ENCODE data around the gene GPR31.

Gene GPR31

DNA sequence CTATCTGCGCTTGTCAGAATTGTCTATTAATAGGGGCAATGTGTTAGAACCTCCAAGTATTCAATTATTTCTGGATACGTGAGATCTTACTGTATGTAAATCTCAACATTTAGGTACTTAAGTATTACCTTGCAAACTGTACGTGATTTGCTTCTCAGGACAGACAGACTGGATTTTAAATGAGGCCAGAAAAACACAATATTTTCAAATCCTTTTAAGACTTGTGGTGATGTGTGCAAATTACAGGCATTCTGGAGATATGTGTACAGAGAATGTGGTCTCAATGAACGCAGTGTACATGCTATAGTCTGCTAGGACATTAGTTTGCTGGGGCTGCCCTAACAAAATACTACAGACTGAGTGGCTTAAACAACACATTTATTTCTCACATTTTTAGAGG, 18.0 kb downstream of the GPR31 start:
- no peak for DNase-seq (ENCODE audit: low read depth)

GRCh38 chr6:167137881-167138280, 19.9 kb downstream of the GPR31 start:
- no peak for DNase-seq (ENCODE audit: low read depth)

DNA sequence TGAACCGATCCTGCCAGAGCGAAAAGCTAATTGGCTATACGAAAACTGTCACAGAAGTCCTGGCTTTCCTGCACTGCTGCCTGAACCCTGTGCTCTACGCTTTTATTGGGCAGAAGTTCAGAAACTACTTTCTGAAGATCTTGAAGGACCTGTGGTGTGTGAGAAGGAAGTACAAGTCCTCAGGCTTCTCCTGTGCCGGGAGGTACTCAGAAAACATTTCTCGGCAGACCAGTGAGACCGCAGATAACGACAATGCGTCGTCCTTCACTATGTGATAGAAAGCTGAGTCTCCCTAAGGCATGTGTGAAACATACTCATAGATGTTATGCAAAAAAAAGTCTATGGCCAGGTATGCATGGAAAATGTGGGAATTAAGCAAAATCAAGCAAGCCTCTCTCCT, 20.7 kb downstream of the GPR31 start:
- no peak for DNase-seq (ENCODE audit: low read depth)

- DNase-seq (ENCODE audit: low read depth) = no peak
These were observed 21.4 kb downstream of the GPR31 start for GRCh38 chr6:167136376-167136775.

GRCh38 chr6:167134448-167135328, 23.1 kb downstream of the GPR31 start:
- no peak for DNase-seq (ENCODE audit: low read depth)

DNA sequence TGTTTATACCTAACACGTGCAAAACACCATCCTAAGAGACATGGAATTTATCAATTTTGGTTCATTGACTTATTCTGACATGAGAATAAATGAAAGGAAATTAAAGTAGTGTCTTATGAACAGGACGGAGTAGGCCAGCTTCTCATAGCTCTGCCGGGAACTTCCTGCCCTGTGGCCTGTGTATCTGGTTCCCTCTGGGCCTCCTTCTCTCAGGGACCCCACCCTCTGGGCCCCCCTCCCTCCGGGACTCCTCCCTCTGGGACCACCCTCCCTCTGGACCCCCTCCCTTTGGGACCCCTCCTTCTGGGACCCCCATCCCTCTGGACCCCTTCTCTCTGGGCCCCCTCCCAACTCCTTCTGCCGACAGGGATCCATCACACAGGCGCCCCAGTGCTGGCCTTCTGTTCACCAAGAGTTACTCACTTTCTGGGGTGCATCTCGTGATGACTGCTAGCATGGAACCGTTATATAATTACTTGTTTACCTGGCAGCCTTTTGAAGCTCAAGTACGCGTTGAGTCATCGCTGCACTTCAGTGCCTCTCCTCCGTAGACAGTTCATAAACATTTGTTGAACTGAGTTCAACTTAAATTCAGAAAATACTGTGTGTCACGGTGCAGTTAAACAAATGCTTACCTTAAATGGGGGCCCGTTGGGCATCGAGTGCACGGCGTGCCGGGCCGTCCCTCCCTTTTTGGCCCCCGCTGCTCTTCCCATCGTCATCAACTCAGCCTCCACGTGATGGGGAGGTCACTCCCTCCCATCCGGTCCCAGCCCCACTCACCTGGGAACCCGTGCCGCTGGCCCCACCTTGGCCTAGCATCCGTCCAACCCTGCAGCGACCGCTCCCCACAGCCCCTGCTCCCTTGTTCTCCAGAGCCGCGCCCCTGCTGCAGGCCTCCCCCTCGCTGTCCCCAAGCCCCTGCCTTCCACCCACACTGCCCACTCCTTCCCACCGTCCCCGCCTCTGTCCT, 26.8 kb downstream of the GPR31 start:
- no peak for DNase-seq (ENCODE audit: low read depth)

GRCh38 chr6:167130008-167130677, 27.6 kb downstream of the GPR31 start:
- no peak for DNase-seq (ENCODE audit: low read depth)

DNA sequence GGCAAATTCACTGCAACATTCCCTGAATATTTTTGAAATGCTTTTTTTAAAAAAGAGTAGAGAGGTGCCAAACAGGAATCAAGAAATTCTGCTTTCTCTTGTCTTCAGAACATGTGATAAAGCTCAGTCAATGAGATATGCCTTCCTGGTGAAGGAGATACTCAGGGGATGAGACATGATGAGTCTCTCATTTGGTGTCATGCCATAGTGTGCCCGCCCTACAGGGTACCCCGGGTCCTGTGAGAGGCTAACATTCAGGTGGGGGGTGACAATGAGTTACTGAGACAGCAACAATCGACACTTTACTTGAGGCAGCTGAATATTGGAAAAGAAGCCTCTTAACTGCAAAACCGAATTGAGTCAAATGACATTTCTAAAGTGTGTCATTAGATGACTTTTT, 28.2 kb downstream of the GPR31 start:
- DNase-seq (ENCODE audit: low read depth) = no peak

GRCh38 chr6:167129159-167129558, 28.6 kb downstream of the GPR31 start:
- no peak for DNase-seq (ENCODE audit: low read depth)

GRCh38 chr6:167127785-167128531, 29.8 kb downstream of the GPR31 start:
- DNase-seq (ENCODE audit: low read depth) = no peak

DNA sequence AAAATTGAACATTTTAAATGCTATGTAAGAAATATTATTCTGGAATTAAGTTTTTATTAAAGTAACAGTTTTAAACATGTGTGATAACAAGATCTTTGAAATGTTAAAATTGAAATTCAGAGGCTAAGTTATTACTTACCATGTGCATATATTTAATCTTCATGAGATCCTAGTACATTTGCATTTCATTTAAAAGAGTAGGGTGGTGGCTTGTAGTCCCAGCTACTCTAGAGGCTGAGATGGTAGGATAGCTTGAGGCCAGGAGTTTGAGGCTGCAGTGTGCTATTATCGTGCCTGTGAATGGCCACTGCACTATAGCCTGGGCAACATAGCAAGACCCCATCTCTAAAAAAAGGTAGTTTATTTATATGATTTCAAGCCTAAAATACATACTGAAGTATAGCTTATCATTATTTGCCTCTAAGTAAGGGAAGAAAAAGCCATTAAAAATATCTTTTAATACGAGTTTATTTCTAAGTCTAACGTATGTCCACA, 31.9 kb downstream of the GPR31 start:
- no peak for DNase-seq (ENCODE audit: low read depth)

- DNase-seq (ENCODE audit: low read depth) = no peak
These were observed 32.4 kb downstream of the GPR31 start for GRCh38 chr6:167125410-167125809.

DNA sequence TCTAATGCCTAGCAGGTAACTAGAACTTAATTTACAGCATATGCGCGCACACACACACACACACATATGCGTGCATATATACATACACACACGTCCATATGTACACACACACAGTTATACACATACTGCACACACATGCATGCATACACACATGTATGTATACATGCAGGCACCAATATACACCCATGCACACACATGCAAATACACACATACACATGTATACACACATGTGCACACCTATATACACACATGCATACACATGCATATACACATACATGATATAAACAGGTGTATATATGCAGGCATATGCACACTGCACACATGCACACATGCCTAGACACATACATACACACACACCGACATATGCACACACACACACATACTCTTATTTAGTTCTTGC, 33.0 kb downstream of the GPR31 start:
- no peak for DNase-seq (ENCODE audit: low read depth)

- DNase-seq (ENCODE audit: low read depth) = no peak
These were observed 34.7 kb downstream of the GPR31 start, which contains the start of gene CCR6 for GRCh38 chr6:167122827-167123657. CCR6 (plus strand) TSS chr6:167123096; CDS start chr6:167136135, 13,039 bp downstream.

DNA sequence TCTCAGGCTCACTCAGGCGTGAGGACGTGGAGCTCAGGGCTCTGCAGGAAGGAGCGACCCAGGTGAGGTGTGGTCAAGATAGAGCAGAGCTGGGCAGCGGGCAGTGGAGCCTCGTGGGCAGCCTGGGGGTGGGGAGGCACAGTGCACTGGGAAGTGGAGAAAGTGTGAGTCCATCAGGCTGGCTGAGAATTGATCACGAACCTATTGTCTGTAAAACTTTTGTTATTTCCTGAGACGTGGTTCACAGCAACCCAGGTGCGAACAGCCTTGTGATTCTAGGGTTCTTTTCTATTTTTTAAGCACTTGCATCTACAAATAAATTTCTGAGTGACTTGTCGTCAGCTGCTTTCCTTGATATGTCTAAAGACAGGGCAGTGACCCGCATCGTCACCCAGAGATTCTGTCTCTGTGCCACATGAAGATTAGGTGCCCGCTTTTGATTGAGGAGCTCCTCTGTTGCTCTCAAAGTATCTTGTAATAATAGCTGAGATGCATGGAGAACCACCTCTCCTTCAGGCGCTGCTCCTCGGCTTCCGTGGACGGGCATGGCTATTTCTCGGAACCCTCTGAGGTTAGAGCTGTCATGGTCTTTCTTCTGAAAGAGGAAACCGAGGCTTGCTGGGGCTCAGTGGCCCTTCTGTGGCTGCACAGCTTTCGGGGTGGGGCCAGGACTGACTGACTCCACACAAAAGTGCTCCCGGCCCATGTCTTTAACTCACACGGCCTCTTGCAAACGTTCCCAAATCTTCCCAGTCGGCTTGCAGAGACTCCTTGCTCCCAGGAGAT, 35.5 kb downstream of the GPR31 start:
- no peak for DNase-seq (ENCODE audit: low read depth)

DNA sequence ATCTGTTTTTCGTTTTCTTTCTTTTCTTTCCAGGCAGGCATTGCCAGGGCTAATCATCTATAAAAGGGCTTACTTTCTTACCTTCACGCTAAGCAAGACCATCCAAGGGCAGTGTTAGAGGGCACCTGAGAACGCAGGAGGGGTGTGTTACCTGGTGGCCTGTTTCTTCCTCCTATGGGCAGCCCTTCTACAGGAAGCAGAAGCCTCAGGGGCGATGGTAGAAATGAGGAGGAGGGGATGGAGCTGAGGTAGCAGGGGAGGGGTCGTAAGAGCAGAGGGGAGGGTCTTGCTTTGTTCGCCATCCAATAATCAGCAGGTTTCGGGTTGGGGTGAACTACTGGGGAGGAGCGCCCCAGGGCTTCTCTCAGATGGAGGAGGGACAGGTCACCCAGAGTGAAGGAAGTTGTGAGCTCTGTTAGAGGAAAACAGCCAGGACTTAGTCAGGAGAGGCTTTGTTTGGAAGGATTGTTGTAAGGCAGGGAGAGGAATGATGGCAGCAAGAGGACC, 36.4 kb downstream of the GPR31 start:
- DNase-seq (ENCODE audit: low read depth) = no peak

GRCh38 chr6:167120583-167120903, 37.2 kb downstream of the GPR31 start:
- no peak for DNase-seq (ENCODE audit: low read depth)

- no peak for DNase-seq (ENCODE audit: low read depth)
These were observed 37.9 kb downstream of the GPR31 start for GRCh38 chr6:167119670-167120582.

All from activated T-cell treated with anti-CD3 and anti-CD28 coated beads for 48 hours (primary cell).